ENCODE measurements around the gene PKHD1. TPM values are rescaled to one million over a fixed set of nuclear protein-coding genes. Genes with fewer than 3 reads are reported as not detected.

PKHD1 gene
- total RNA-seq: not detected in 2 replicates

DNA sequence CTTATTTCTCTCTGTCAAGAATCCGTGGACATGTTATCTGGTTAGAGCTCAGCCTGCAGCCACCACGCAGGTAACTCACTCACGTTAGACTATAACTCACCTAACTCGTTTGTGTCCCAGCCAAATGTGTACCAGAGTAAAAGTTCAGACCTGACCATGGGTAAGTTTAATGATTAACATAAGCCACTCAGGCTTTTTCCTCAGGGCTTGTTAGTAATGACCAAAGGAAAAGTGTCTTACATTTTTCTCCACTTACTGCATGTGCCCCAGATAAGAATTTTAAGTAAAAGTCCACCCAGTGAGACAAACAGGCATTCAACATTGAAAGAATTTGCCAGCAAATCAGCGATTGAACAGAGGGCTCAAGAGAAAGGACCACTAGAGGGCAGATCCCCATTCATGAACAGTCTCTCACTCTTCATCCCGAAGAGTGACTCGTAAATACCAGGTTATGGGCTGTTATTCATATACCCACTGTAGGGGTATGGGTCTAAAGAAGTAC is at the start of gene PKHD1:
TSS of gene PKHD1 (minus strand) at position 116 of the 502 bp plus-strand sequence. CDS start 2,680 bp downstream, outside the sequence.

Other genes starting within 250 kb of the PKHD1 start
- gene IL17A, start 98.8 kb upstream of the PKHD1 start, total RNA-seq: not detected in 2 replicates
- gene IL17F, start 156.9 kb upstream of the PKHD1 start, total RNA-seq: not detected in 2 replicates
- gene MCM3, start 197.1 kb upstream of the PKHD1 start, total RNA-seq: 87.3 and 99.9 TPM in 2 replicates